Upper lobe of right lung (tissue), 1 donor: Measurements from ENCODE around the gene BTBD2. TPM values are rescaled to one million over a fixed set of nuclear protein-coding genes. Genes with fewer than 3 reads are reported as not detected.
A peak's percentile ranks its signal among the peaks of the same experiment; 100 is the strongest.

Experiments
- ATAC-seq: fragments of 200-7000 bp; cut with Tn5 transposase; one replicate; pipeline ENCODE4 v1.9.1; 2020; ENCODE audit warnings: mild to moderate bottlenecking, moderate library complexity
- DNase-seq: peaks from one replicate; pipeline ENCODE4 v3.0.0-alpha.2; 2020
- H3K27ac ChIP-seq: fragments of 200-600 bp; one replicate; pipeline ENCODE4 v1.8.0; 2022
- H3K27me3 ChIP-seq: fragments of 200-600 bp; one replicate; pipeline ENCODE4 v1.8.0; 2022; ENCODE audit warnings: mild to moderate bottlenecking
- H3K36me3 ChIP-seq: fragments of 200-600 bp; one replicate; pipeline ENCODE4 v1.8.0; 2022
- H3K4me1 ChIP-seq: fragments of 200-600 bp; one replicate; pipeline ENCODE4 v1.8.0; 2022
- H3K4me3 ChIP-seq: fragments of 200-600 bp; one replicate; pipeline ENCODE4 v1.8.0; 2022; ENCODE audit warnings: mild to moderate bottlenecking
- H3K9me3 ChIP-seq: fragments of 200-600 bp; one replicate; pipeline ENCODE4 v1.8.0; 2022
- intact Hi-C: fragments of 100-400 bp; cut with DNase I; formaldehyde crosslinking; loops from one replicate; pipeline ENCODE4 v1.11.0; 2022
- total RNA-seq: library from RNA; stranded (reverse); fragmentation: NEBNext Ultra II Directional; extraction: Animal tissue kit (Norgen Biotek cat#: 25700); gene quantifications from one replicate; pipeline ENCODE4 v1.2.1, GENCODE V29; 2021
- TF ChIP-seq, protein P1 (sequence below): fragments of 200-600 bp; IDR thresholded peaks from one replicate; pipeline ENCODE4 v1.8.0; 2022; ENCODE audit warnings: antibody characterized with exemption
- donor health status: DM: no; HTN: yes; CAD: no; lungs with severe emphysema.

BTBD2 gene
- total RNA-seq, 1 donor from 2014 or later = 56.5 TPM

DNA sequence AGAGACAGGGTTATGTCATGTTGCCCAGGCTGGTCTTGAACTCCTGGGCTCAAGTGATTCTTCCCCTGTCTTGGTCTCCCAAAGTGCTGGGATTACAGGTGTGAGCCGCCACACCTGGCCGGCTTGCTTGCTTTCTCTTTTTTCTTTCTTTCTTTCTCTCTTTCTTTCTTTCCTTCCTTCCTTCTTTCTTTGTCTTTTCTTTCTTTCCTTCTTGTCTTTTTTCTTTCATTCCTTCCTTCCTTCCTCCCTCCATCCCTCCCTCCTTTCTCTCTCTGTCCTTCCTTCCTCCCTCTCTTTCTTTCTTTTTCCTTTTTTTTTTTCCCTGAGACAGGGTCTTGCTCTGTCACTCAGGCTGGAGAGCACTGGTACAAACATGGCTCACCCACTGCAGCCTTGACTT, 6.8 kb upstream of the BTBD2 start:
- Histone ChIP-seq H3K36me3 (no peaks in the 10 kb centered on the region), H3K27ac (no peak overlapping the region), H3K4me3 (no peak overlapping the region), H3K27me3 (no peaks in the 10 kb centered on the region), H3K4me1 (peaks cover 3% of the 10 kb centered on the region), H3K9me3 (no peaks in the 10 kb centered on the region)
- TF ChIP-seq, protein P1, sequence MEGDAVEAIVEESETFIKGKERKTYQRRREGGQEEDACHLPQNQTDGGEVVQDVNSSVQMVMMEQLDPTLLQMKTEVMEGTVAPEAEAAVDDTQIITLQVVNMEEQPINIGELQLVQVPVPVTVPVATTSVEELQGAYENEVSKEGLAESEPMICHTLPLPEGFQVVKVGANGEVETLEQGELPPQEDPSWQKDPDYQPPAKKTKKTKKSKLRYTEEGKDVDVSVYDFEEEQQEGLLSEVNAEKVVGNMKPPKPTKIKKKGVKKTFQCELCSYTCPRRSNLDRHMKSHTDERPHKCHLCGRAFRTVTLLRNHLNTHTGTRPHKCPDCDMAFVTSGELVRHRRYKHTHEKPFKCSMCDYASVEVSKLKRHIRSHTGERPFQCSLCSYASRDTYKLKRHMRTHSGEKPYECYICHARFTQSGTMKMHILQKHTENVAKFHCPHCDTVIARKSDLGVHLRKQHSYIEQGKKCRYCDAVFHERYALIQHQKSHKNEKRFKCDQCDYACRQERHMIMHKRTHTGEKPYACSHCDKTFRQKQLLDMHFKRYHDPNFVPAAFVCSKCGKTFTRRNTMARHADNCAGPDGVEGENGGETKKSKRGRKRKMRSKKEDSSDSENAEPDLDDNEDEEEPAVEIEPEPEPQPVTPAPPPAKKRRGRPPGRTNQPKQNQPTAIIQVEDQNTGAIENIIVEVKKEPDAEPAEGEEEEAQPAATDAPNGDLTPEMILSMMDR = no peak
- intact Hi-C loops = no loop called here
- ATAC-seq = no peak
- DNase-seq = no peak

DNA sequence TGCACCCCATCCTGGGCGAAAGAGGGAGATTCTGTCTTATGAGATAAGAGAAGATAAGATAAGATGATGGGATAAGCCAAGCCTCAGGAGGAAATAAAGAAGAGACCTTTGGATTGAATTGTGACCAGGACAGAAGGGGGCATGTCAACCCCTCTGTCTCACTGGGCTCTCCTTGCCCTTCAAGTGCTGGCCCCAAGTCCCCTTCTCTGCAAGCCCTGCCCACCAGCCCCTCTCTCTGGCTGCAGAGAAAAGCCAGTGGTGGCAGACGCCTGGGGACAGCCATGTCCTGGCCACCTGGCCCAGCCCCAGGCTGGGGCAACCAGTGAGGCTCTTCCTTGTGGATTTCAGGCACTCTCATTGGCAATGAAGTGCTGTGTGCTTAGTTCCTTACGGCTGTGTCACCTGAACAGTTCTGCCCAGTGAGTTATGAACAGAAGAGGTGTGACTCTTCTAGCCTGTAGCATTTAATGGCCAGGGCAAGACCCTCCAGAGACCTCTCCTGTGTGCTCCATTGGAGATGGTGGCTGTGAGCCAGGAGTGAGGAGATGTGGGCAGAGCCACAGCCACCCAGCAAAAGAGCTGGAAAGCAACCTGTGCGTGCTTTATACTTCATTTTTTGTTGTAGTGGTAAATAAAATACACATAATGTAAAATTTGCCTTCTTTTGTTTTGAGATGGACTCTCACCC, 6.1 kb upstream of the BTBD2 start:
- no peak overlapping the region for H3K27ac ChIP-seq
- H3K4me3 ChIP-seq = no peak overlapping the region
- no peaks in the 10 kb centered on the region for H3K9me3 ChIP-seq
- H3K27me3 ChIP-seq = no peaks in the 10 kb centered on the region
- H3K36me3 ChIP-seq = no peaks in the 10 kb centered on the region
- TF ChIP-seq, protein P1 = no peak
- H3K4me1 ChIP-seq = peaks cover under 1% of the 10 kb centered on the region
- ATAC-seq (peak; percentile 54), DNase-seq (no peak)
- intact Hi-C loops = no loop called here

DNA sequence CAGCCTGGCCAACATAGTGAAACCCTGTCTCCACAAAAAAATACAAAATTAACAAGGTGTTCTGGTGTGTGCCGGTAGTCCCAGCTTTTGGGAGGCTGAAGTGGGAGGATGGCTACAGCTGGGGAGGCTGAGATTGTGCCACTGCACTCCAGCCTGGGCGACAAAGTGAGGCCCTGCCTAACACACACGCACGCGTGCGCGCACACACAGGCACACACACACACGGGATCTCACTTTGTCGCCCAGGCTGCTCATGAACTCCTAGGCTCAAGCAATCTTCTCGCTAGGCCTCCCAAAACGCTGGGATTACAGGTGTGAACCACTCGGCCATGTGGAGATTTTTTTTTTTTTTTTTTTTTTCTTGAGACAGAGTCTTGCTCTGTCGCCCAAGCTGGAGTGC, 3.2 kb upstream of the BTBD2 start:
- intact Hi-C loops = loop anchor here (5.0 kb wide), 1 partner anchor 49 kb away; no protein-coding TSS in a partner anchor
- H3K27ac ChIP-seq = no peak overlapping the region
- DNase-seq (no peak), ATAC-seq (no peak)
- H3K36me3 ChIP-seq = no peaks in the 10 kb centered on the region
- H3K4me1 ChIP-seq = peaks cover 5% of the 10 kb centered on the region
- H3K27me3 ChIP-seq = no peaks in the 10 kb centered on the region
- H3K9me3 ChIP-seq = no peaks in the 10 kb centered on the region
- TF ChIP-seq, protein P1 = no peak
- no peak overlapping the region for H3K4me3 ChIP-seq

DNA sequence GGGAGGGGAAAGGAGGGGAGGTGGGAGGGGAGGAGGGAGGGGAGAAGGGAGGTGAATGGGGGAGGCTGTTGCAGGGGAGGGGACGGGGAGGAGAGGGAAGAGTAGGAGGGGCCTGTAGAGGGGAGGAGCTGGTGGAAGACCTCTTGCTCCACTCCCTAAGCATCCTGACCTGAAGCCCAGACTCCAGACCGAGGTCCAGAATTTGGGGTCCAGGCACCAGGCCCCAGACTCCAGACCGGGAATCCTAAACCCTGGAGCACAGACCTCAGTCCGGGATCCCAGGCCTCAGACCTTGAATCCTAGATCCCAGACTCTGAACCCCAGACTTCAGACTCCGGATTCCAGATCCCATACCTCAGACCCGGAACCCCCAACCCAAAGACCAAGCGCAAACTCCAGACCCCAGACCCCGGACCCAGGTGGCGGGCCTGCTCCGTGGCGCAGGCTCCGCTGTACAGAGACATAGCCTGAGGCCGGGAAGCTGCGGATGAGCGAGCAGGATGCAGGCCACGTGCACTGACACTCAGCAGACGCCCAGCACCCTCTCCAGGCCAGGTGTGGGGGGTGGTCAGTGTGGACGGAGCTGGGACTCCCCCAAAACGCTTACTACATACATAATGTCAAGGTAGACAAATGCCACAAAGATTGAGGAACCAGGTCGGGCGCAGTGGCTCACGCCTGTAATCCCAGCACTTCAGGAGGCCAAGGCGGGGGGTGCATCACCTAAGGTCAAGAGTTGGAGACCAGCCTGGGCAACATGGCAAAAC, 710 bp upstream of the BTBD2 start:
- TF ChIP-seq, protein P1 = no peak
- intact Hi-C loops = loop anchor here (5.0 kb wide), 1 partner anchor 51 kb away; no protein-coding TSS in a partner anchor
- ATAC-seq = peak; percentile 85
- Histone ChIP-seq H3K4me1 (peaks cover 5% of the 10 kb centered on the region), H3K9me3 (no peaks in the 10 kb centered on the region), H3K36me3 (no peaks in the 10 kb centered on the region), H3K27ac (no peak overlapping the region), H3K4me3 (peak overlapping the region; percentile 20), H3K27me3 (no peaks in the 10 kb centered on the region)
- DNase-seq = no peak

DNA sequence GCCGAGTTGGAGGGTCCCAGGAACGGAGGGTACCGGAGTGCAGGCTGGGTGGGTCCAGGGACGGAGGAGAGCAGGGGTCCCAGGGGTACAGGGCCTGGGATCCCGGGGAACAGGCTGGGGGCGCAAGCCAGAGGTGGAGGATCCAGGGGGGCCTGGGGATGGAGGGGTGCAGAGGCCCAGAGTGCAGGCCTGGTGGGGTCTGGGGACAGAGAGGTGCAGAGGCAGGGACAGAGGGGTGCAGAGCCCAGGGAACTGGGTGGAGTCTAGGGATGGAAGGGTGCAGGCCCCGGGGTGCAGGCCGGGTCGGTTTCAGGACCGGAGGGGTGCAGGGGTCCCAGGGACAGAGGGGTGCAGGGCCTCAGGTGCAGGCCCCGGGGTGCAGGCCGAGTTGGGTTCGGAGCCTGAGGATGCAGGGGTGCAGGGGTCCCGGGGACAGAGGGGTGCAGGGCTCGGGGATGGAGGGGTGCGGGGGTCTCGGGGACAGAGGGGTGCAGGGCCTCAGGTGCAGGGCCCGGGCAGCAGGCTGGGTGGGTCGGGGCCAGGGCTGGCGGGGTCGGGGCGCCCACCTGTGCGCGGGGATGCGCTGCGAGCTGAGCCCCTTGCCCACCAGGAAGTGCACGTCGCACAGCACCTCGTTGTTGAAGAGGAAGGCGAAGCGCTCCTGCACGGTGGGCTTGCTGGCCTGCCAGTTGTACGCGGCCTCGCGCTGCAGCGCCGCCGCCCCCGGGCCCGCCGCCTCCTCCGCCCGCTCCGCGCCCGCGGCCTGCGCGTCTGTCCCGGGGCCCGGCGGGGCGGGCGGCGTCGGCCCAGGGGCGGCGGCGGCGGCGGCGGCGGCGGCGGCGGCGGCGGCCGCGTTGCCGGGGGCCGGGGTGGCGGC, 545 bp downstream of the BTBD2 start:
- H3K36me3 ChIP-seq = no peaks in the 10 kb centered on the region
- TF ChIP-seq, protein P1 = no peak
- no peaks in the 10 kb centered on the region for H3K27me3 ChIP-seq
- peaks cover 5% of the 10 kb centered on the region for H3K4me1 ChIP-seq
- peak overlapping the region; percentile 47 for H3K27ac ChIP-seq
- no peak for DNase-seq
- ATAC-seq = peak; percentile 9
- no peaks in the 10 kb centered on the region for H3K9me3 ChIP-seq
- H3K4me3 ChIP-seq = peak overlapping the region; percentile 59
- intact Hi-C loops = loop anchor here (5.0 kb wide), 1 partner anchor 52 kb away; no protein-coding TSS in a partner anchor
